IPS-15b (cell line): ENCODE measurements around the gene SHLD2.
"Not testable (repeated sequence)": the region's sequence is repeated elsewhere in the genome, so short reads cannot be mapped to it uniquely, and the experiment has no call there.

Source experiments
- H3K27me3 ChIP-seq: one replicate; pipeline ENCODE4 v1.6.1; 2013; ENCODE audit warnings: low read length; ENCODE audit not compliant: control insufficient read depth, insufficient read depth
- H3K36me3 ChIP-seq: one replicate; pipeline ENCODE4 v1.6.1; 2013; ENCODE audit warnings: low read length; ENCODE audit not compliant: control insufficient read depth, insufficient read depth
- H3K4me1 ChIP-seq: one replicate; pipeline ENCODE4 v1.6.1; 2013; ENCODE audit warnings: mild to moderate bottlenecking, low read length; ENCODE audit not compliant: control insufficient read depth, insufficient read depth
- H3K4me3 ChIP-seq: one replicate; pipeline ENCODE4 v1.5.1; 2013; ENCODE audit warnings: low read depth, low read length
- H3K9ac ChIP-seq: one replicate; pipeline ENCODE4 v1.6.1; 2013; ENCODE audit warnings: low read depth, mild to moderate bottlenecking, low read length
- H3K9me3 ChIP-seq: one replicate; pipeline ENCODE4 v1.6.1; 2013; ENCODE audit warnings: mild to moderate bottlenecking, low read length; ENCODE audit not compliant: control insufficient read depth, insufficient read depth

SHLD2 gene

DNA sequence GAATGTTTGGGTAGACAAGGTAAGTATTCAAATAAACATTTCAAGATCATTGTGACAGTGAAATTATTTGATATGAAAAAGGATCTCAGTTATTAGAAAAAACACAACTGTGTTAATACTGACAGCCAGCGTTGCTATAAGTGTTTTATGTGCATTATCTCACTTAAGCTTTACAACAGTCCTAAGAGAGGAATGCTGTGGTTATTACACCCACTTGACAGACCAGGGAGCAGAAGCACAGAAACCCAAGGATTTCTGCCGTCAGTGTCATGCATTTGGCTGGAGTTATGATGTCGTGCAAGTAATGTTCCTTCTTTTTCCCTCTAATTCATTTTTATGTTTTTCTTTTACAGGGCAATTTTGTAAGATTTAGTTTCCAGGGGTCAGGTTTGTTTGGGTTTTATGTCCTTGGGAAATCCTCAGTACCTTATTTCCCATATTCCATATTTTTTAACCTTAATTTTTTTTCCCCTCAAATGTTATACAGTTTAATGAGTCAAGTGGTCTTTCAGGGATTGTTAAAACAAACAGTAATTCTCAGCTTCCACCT lies 32.7 kb downstream of the SHLD2 start:
- not testable (repeated sequence) for H3K4me3 ChIP-seq, H3K36me3 ChIP-seq, H3K4me1 ChIP-seq, H3K27me3 ChIP-seq, H3K9me3 ChIP-seq, H3K9ac ChIP-seq

GRCh38 chr10:87132176-87132575 lies 37.2 kb downstream of the SHLD2 start:
- not testable (repeated sequence) for H3K9me3 ChIP-seq, H3K9ac ChIP-seq, H3K4me3 ChIP-seq, H3K36me3 ChIP-seq, H3K27me3 ChIP-seq, H3K4me1 ChIP-seq

GRCh38 chr10:87133936-87134335 lies 38.9 kb downstream of the SHLD2 start:
- H3K36me3 ChIP-seq, H3K9me3 ChIP-seq, H3K4me1 ChIP-seq, H3K27me3 ChIP-seq, H3K4me3 ChIP-seq, H3K9ac ChIP-seq: not testable (repeated sequence)

DNA sequence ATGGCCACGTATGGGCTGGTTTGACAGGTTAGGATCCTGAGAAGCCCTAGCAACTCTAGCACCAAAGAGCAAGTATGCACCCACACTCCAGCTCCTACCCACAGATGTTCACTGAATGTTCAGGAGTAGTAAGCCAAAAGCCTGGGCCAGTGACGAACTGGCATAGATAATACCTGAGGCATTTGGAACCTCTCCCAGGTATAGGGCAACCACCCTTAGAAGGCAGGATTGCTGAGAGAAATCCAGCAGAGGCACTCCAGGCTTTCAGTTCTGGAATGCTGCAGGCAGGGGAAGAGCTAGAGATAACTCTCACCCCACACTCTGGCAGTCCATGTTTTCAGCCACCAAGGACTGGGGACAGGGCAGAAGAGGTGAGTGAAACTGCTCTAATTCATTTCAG lies 39.4 kb downstream of the SHLD2 start:
- not testable (repeated sequence) for H3K9me3 ChIP-seq, H3K36me3 ChIP-seq, H3K27me3 ChIP-seq, H3K4me1 ChIP-seq, H3K4me3 ChIP-seq, H3K9ac ChIP-seq

GRCh38 chr10:87137478-87137877 lies 42.5 kb downstream of the SHLD2 start:
- not testable (repeated sequence) for H3K36me3 ChIP-seq, H3K9ac ChIP-seq, H3K4me3 ChIP-seq, H3K27me3 ChIP-seq, H3K4me1 ChIP-seq, H3K9me3 ChIP-seq

- H3K4me3 ChIP-seq, H3K27me3 ChIP-seq, H3K9me3 ChIP-seq, H3K4me1 ChIP-seq, H3K36me3 ChIP-seq, H3K9ac ChIP-seq: not testable (repeated sequence)
Measured at GRCh38 chr10:87142230-87143108, 47.5 kb downstream of the SHLD2 start.

DNA sequence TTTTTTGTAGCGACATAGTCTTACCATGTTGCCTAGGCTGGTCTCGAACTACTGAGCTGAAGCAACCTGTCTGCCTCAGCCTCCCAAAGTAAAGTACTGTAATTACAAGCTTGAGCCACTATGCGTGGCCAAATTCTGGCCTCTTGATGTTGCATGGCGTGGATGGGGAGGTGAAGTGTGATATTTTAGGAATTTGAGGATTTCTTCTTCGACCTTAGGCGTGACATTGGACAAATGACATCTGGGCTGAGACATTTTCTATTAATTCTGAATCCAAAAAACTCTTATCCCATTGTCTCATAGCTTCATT lies 48.1 kb downstream of the SHLD2 start:
- H3K36me3 ChIP-seq, H3K27me3 ChIP-seq, H3K9ac ChIP-seq, H3K4me3 ChIP-seq, H3K9me3 ChIP-seq, H3K4me1 ChIP-seq: not testable (repeated sequence)

GRCh38 chr10:87145598-87145997 lies 50.6 kb downstream of the SHLD2 start:
- H3K4me3 ChIP-seq, H3K4me1 ChIP-seq, H3K36me3 ChIP-seq, H3K9me3 ChIP-seq, H3K27me3 ChIP-seq, H3K9ac ChIP-seq: not testable (repeated sequence)

DNA sequence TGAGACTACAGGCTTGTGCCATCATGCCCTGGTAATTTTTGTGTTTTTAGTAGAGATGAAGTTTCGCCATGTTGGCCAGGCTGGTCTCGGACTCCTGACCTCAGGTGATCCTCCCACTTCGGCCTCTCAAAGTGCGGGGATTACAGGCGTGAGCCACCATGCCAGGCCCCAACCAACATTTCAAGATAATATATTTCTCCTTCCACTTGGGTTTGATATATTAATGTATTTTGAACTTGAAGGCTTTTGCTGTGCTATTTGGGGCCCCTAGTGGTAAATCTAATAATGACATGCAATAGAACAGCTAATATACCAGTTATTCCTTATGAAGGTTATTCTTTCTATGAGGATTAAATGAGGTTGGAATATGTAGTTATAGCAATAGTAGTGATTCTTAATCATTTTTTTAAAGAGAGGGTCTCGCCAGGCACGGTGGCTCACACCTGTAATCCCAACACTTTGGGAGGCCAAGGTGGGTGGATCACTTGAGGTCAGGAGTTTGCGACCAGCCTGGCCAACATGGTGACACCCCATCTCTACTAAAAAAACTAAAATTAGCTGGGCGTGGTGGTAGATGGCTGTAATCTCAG lies 54.1 kb downstream of the SHLD2 start:
- not testable (repeated sequence) for H3K27me3 ChIP-seq, H3K9me3 ChIP-seq, H3K9ac ChIP-seq, H3K4me1 ChIP-seq, H3K36me3 ChIP-seq, H3K4me3 ChIP-seq

GRCh38 chr10:87151516-87151915 lies 56.5 kb downstream of the SHLD2 start:
- H3K9ac ChIP-seq, H3K9me3 ChIP-seq, H3K36me3 ChIP-seq, H3K4me1 ChIP-seq, H3K4me3 ChIP-seq, H3K27me3 ChIP-seq: not testable (repeated sequence)

GRCh38 chr10:87156841-87157240 lies 61.8 kb downstream of the SHLD2 start:
- not testable (repeated sequence) for H3K9me3 ChIP-seq, H3K9ac ChIP-seq, H3K4me3 ChIP-seq, H3K36me3 ChIP-seq, H3K4me1 ChIP-seq, H3K27me3 ChIP-seq

DNA sequence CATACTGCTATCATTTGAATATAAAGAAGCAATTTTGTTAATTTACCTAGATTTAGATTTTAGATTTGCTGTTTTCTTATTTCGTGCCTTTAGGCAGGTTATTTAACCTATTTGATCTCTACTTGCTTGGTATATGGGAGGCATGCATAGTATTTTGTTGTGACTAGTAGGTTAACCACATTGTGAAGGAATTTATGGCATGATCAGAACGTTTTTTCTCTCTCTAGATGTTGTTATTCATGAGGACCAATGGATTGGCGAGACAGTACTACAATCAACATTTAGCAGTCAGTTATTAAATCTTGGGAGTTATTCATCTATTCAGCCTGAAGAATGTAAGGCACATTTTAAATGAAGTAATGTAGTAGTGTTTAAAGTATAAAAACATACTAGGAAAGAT lies 62.8 kb downstream of the SHLD2 start:
- H3K9ac ChIP-seq, H3K36me3 ChIP-seq, H3K4me3 ChIP-seq, H3K27me3 ChIP-seq, H3K9me3 ChIP-seq, H3K4me1 ChIP-seq: not testable (repeated sequence)
